HCT116 (cell line): Measurements from ENCODE around the gene IFT74. TPM values are rescaled to one million over a fixed set of nuclear protein-coding genes. Genes with fewer than 3 reads are reported as not detected.
"Not testable (repeated sequence)": the region's sequence is repeated elsewhere in the genome, so short reads cannot be mapped to it uniquely, and the experiment has no call there.

ENCODE experiments used
- ATAC-seq: fragments of 200-7000 bp; cut with Tn5 transposase; 2 replicates; pipeline ENCODE4 v1.9.1; 2020; ENCODE audit warnings: mild to moderate bottlenecking, moderate library complexity
- BruUV-seq: library from RNA; stranded (reverse); fragments of 400-500 nt; replicated peaks from 2 replicates; lab custom pipeline; 2021; lab: Mats Ljungman, UMichigan
- CTCF ChIA-PET: fragments of 300-600 bp; sonication (Branson Sonifier 250); formaldehyde crosslinking; loops from one replicate; lab custom pipeline; 2021; ENCODE audit warnings: antibody characterized with exemption; lab: Charles Lee
- POLR2A ChIA-PET: fragments of 300-600, 350-600 bp; sonication (Branson Sonifier 250); formaldehyde crosslinking; loops from one replicate; lab custom pipeline; 2021; ENCODE audit warnings: antibody characterized with exemption; lab: Charles Lee
- RAD21 ChIA-PET, 2 experiments: fragments of 300-600 bp; sonication (Branson Sonifier 250); formaldehyde crosslinking; loops; one replicate each; lab custom pipeline; 2023; ENCODE audit warnings: low total read pairs in 2 of 2; ENCODE audit not compliant: uncharacterized antibody in 2 of 2, unreplicated experiment in 2 of 2, low non-redundant PET in 1 of 2; lab: Charles Lee
- DNase-seq: peaks from one replicate; pipeline ENCODE4 v3.0.0-alpha.2; 2010; ENCODE audit warnings: low read depth, low spot score
- H2AFZ ChIP-seq: fragments of 200-600 bp; shearing (Covaris generic), sonication (generic); 2 replicates; pipeline ENCODE4 v1.6.1; 2017; ENCODE audit warnings: low read depth, mixed run types, mixed read lengths, antibody characterized with exemption, low read length; ENCODE audit not compliant: poor library complexity, severe bottlenecking
- H3K27ac ChIP-seq: 2 replicates; pipeline ENCODE4 v1.5.1; 2012; ENCODE audit warnings: low read depth, low read length
- H3K27me3 ChIP-seq: fragments of 200-600 bp; sonication (generic); 2 replicates; pipeline ENCODE4 v1.6.1; 2016; ENCODE audit warnings: mixed run types, low read length, mixed read lengths; ENCODE audit not compliant: insufficient read depth
- H3K36me3 ChIP-seq, 2 experiments: fragments of 200-500 bp in 1 of 2; fragments of 200-600 bp in 1 of 2; sonication (Bioruptor generic) in 1 of 2; sonication (generic) in 1 of 2; 2 replicates each; pipeline versions ENCODE4 v1.5.1 to v1.6.1; 2014 to 2016; ENCODE audit warnings: low read length in 2 of 2, inconsistent platforms in 1 of 2, mixed read lengths in 1 of 2, mixed run types in 1 of 2; ENCODE audit not compliant: insufficient read depth in 2 of 2, control insufficient read depth in 1 of 2
- H3K4me1 ChIP-seq, 2 experiments: fragments of 200-600 bp in 1 of 2; sonication (generic) in 1 of 2; 2 replicates each; pipeline versions ENCODE4 v1.5.1 to v1.6.1; 2012 to 2017; ENCODE audit warnings: low read length in 2 of 2, inconsistent platforms in 1 of 2, mild to moderate bottlenecking in 1 of 2, mixed read lengths in 1 of 2, mixed run types in 1 of 2, moderate library complexity in 1 of 2; ENCODE audit not compliant: insufficient read depth in 2 of 2, control insufficient read depth in 1 of 2
- H3K4me2 ChIP-seq: fragments of 200-600 bp; sonication (generic); 2 replicates; pipeline ENCODE4 v1.6.1; 2017; ENCODE audit warnings: mixed run types, low read length, mixed read lengths
- H3K4me3 ChIP-seq, 2 experiments: fragments of 200-600 bp in 1 of 2; sonication (generic) in 1 of 2; replicated peaks in 1 of 2; 2 replicates each; pipeline ENCODE4 v1.5.1; 2011 to 2016; ENCODE audit warnings: low read length in 2 of 2, control low read depth in 1 of 2, low read depth in 1 of 2, mild to moderate bottlenecking in 1 of 2, mixed read lengths in 1 of 2, mixed run types in 1 of 2
- H3K79me2 ChIP-seq: fragments of 200-600 bp; sonication (generic); 2 replicates; pipeline ENCODE4 v1.6.1; 2017; ENCODE audit warnings: mild to moderate bottlenecking, mixed run types, low read length, moderate library complexity, mixed read lengths; ENCODE audit not compliant: insufficient read depth
- H3K9ac ChIP-seq: fragments of 200-600 bp; sonication (generic); 2 replicates; pipeline ENCODE4 v1.6.1; 2016; ENCODE audit warnings: low read length, mixed read lengths
- H3K9me2 ChIP-seq: fragments of 200-600 bp; sonication (generic), shearing (Covaris generic); 2 replicates; pipeline ENCODE4 v1.6.1; 2017; ENCODE audit warnings: mixed run types, mild to moderate bottlenecking, moderate library complexity; ENCODE audit not compliant: insufficient read depth
- H3K9me3 ChIP-seq, 2 experiments: fragments of 200-500 bp in 1 of 2; fragments of 200-600 bp in 1 of 2; sonication (Bioruptor generic) in 1 of 2; sonication (generic) in 1 of 2; 2 replicates each; pipeline ENCODE4 v1.6.1; 2014 to 2017; ENCODE audit warnings: low read length in 2 of 2, mixed read lengths in 2 of 2, inconsistent platforms in 1 of 2, low read depth in 1 of 2, mild to moderate bottlenecking in 1 of 2, mixed run types in 1 of 2, moderate library complexity in 1 of 2; ENCODE audit not compliant: control insufficient read depth in 1 of 2, insufficient read depth in 1 of 2
- H4K20me1 ChIP-seq: fragments of 200-600 bp; sonication (generic), shearing (Covaris generic); 2 replicates; pipeline ENCODE4 v1.6.1; 2017; ENCODE audit warnings: mixed run types, mild to moderate bottlenecking, moderate library complexity; ENCODE audit not compliant: insufficient read depth
- JUND ChIP-seq: IDR thresholded peaks from 2 replicates; pipeline ENCODE4 v1.6.1; 2012
- SP1 ChIP-seq: IDR thresholded peaks from 2 replicates; pipeline ENCODE4 v1.6.1; 2012; ENCODE audit warnings: low read depth
- intact Hi-C: fragments of 100-400 bp; cut with micrococcal nuclease; formaldehyde crosslinking; loops from 2 replicates; pipeline ENCODE4 v1.10.0; 2022
- total RNA-seq: library from RNA; stranded (reverse); gene quantifications from one replicate; pipeline ENCODE4 v1.2.1, GENCODE V29; 2021; ENCODE audit not compliant: unreplicated experiment

Gene IFT74
- total RNA-seq, 1 experiment from 2014 or later: 18.2 TPM

- H3K4me3 ChIP-seq, H3K4me2 ChIP-seq, H3K79me2 ChIP-seq, ATAC-seq, H3K27ac ChIP-seq, H3K36me3 ChIP-seq, H2AFZ ChIP-seq, H3K27me3 ChIP-seq, H3K9me3 ChIP-seq, DNase-seq, intact Hi-C loops, CTCF ChIA-PET, H3K9ac ChIP-seq, H4K20me1 ChIP-seq, H3K9me2 ChIP-seq, BruUV-seq, RAD21 ChIA-PET, POLR2A ChIA-PET, H3K4me1 ChIP-seq: not testable (repeated sequence)
These were observed 137.3 kb downstream of the IFT74 start for GRCh38 chr9:27093384-27094067.

- Histone ChIP-seq H3K4me3 (no peak overlapping the region), H3K27ac (no peak overlapping the region), H3K9me3 (no peaks in the 10 kb centered on the region), H4K20me1 (no peaks in the 10 kb centered on the region), H2AFZ (no peak overlapping the region), H3K4me1 (peaks cover 0 to 4% of the 10 kb centered on the region in 2 experiments; a peak in 2 of 4 replicates), H3K9me2 (no peaks in the 10 kb centered on the region), H3K9ac (no peak overlapping the region), H3K4me2 (no peak overlapping the region), H3K27me3 (no peaks in the 10 kb centered on the region), H3K36me3 (no peaks in the 10 kb centered on the region), H3K79me2 (no peaks in the 10 kb centered on the region)
- ChIA-PET RAD21 (no interaction called here), CTCF (no interaction called here), POLR2A (no interaction called here)
- ATAC-seq (no peak), DNase-seq (no peak)
- intact Hi-C loops: no loop called here
- TF ChIP-seq SP1 (peak; percentile 20; the same call in 1 of the 2 replicates), JUND (no peak)
- BruUV-seq: no TSS peak
These were observed 138.6 kb downstream of the IFT74 start for GRCh38 chr9:27094640-27095298.
